Thyroid gland (tissue), 4 donors: ENCODE measurements around the gene HCLS1. TPM values are rescaled to one million over a fixed set of nuclear protein-coding genes. Genes with fewer than 3 reads are reported as not detected.
A peak's percentile ranks its signal among the peaks of the same experiment; 100 is the strongest.

Experiments used
- DNase-seq, 2 donors: peaks; one replicate each; pipeline ENCODE4 v3.0.0-alpha.2; 2019
- H3K27ac ChIP-seq, 3 donors: fragments of 200-600 bp; sonication (generic); 1 replicate in 2 of 3; 2 replicates in 1 of 3; pipeline ENCODE4 v1.5.1; 2016 to 2019; ENCODE audit warnings: mild to moderate bottlenecking in 1 of 3, moderate library complexity in 1 of 3
- H3K27me3 ChIP-seq: fragments of 200-600 bp; sonication (generic); one replicate; pipeline ENCODE4 v1.5.1; 2019
- H3K36me3 ChIP-seq, 2 donors: fragments of 200-600 bp; sonication (generic); one replicate each; pipeline ENCODE4 v1.5.1; 2016 to 2019
- H3K4me1 ChIP-seq, 2 donors: fragments of 200-600 bp; sonication (generic); one replicate each; pipeline ENCODE4 v1.5.1; 2017 to 2019
- H3K4me3 ChIP-seq, 3 donors: fragments of 200-600 bp; sonication (generic); replicated peaks in 1 of 3; 1 replicate in 2 of 3; 2 replicates in 1 of 3; pipeline ENCODE4 v1.5.1; 2016; ENCODE audit warnings: mild to moderate bottlenecking in 1 of 3
- H3K9me3 ChIP-seq: fragments of 200-600 bp; sonication (generic); one replicate; pipeline ENCODE4 v1.5.1; 2017
- CTCF ChIP-seq, 6 experiments: fragments of 200-600 bp in 3 of 6; fragments of 450-650 bp in 3 of 6; sonication (generic) in 3 of 6; IDR thresholded peaks; one replicate each; pipeline ENCODE4 v1.5.1; 2016 to 2019; ENCODE audit warnings: antibody characterized with exemption in 6 of 6, mild to moderate bottlenecking in 2 of 6, inconsistent platforms in 1 of 6, moderate library complexity in 1 of 6
- POLR2A ChIP-seq, 2 donors: fragments of 450-650 bp; IDR thresholded peaks; one replicate each; pipeline ENCODE4 v1.6.1; 2017; ENCODE audit warnings: antibody characterized with exemption in 2 of 2, mild to moderate bottlenecking in 2 of 2, moderate library complexity in 1 of 2
- whole genome bisulfite sequencing, 2 donors: methylation state at CpG; one replicate each; pipeline ENCODE4 v1.1.5; 2017; 5-methylcytosine and 5-hydroxymethylcytosine counted together
- intact Hi-C: fragments of 100-400 bp; cut with DNase I; formaldehyde crosslinking; loops from one replicate; pipeline ENCODE4 v1.15.1; 2023
- total RNA-seq, 4 donors: library from RNA; depleted of rRNA; stranded (reverse); fragments of >200 nt; gene quantifications; one replicate each; pipeline ENCODE4 v1.2.3, GENCODE V29; 2016

The HCLS1 gene
- 10 to 100 TPM; 14.6 to 42.5 (median 19.9) TPM for total RNA-seq

- Histone ChIP-seq H3K36me3 (peaks cover 16 to 32% of the 10 kb centered on the region in 2 donors), H3K27ac (peak within 1 kb of the TSS; percentile 17 to 45 (median 30)), H3K4me1 (no peaks in the 10 kb centered on the region), H3K9me3 (no peaks in the 10 kb centered on the region), H3K4me3 (peak within 1 kb of the TSS in 1 of 3 donors; percentile 6), H3K27me3 (no peaks in the 10 kb centered on the region)
- peak in 1 of 2 donors; percentile 23 for TF ChIP-seq POLR2A (IDR thresholded peaks at IDR 0.05)
- no peak for TF ChIP-seq CTCF (IDR thresholded peaks at IDR 0.05)
- intact Hi-C loops: no loop called here
- WGBS, 2 donors: 78 to 82% methylated on average over 9 of the region's 9 CpGs
- peak; percentile 14 for DNase-seq
Observed at GRCh38 chr3:121660356-121661171, at the start of gene HCLS1. HCLS1 (minus strand) TSS chr3:121660903; CDS start chr3:121658347, 2,556 bp downstream.

- peaks cover 20% of the 10 kb centered on the region in 2 donors for H3K36me3 ChIP-seq
Observed at GRCh38 chr3:121710347-121710746, 49.6 kb upstream of the HCLS1 start.

GRCh38 chr3:121707531-121708273 is 47.0 kb upstream of the HCLS1 start:
- intact Hi-C loops: no loop called here
- DNase-seq: no peak
- H3K27ac ChIP-seq: no peak overlapping the region
- H3K4me1 ChIP-seq: no peaks in the 10 kb centered on the region
- WGBS, 2 donors: 95 to 100% methylated on average over 2 of the region's 2 CpGs
- H3K4me3 ChIP-seq: no peak overlapping the region
- peaks cover 0 to 8% of the 10 kb centered on the region in 2 donors for H3K36me3 ChIP-seq
- no peak for TF ChIP-seq CTCF (IDR thresholded peaks at IDR 0.05)
- no peak for TF ChIP-seq POLR2A (IDR thresholded peaks at IDR 0.05)
- H3K9me3 ChIP-seq: no peaks in the 10 kb centered on the region
- H3K27me3 ChIP-seq: no peaks in the 10 kb centered on the region

More at GRCh38 chr3:121710347-121710746, 49.6 kb upstream of the HCLS1 start:
- TF ChIP-seq CTCF (IDR thresholded peaks at IDR 0.05): no peak
- TF ChIP-seq POLR2A (IDR thresholded peaks at IDR 0.05): no peak
- WGBS, 2 donors: 94 to 97% methylated on average over 1 of the region's 1 CpG
- intact Hi-C loops: no loop called here
- no peak for DNase-seq
- H3K4me3 ChIP-seq: no peak overlapping the region
- H3K27ac ChIP-seq: no peak overlapping the region
- no peaks in the 10 kb centered on the region for H3K9me3 ChIP-seq
- no peaks in the 10 kb centered on the region for H3K4me1 ChIP-seq
- no peaks in the 10 kb centered on the region for H3K27me3 ChIP-seq

GRCh38 chr3:121705541-121705940 is 44.8 kb upstream of the HCLS1 start:
- H3K9me3 ChIP-seq: no peaks in the 10 kb centered on the region
- H3K27me3 ChIP-seq: no peaks in the 10 kb centered on the region
- intact Hi-C loops: no loop called here
- no peaks in the 10 kb centered on the region for H3K4me1 ChIP-seq
- no peak overlapping the region for H3K4me3 ChIP-seq
- no peak overlapping the region for H3K27ac ChIP-seq
- DNase-seq: no peak
- 92 to 93% methylated on average over 5 of the region's 5 CpGs for whole genome bisulfite sequencing, 2 donors
- H3K36me3 ChIP-seq: peaks cover 5 to 8% of the 10 kb centered on the region in 2 donors
- no peak for TF ChIP-seq POLR2A (IDR thresholded peaks at IDR 0.05)
- no peak for TF ChIP-seq CTCF (IDR thresholded peaks at IDR 0.05)

GRCh38 chr3:121703973-121704372 is 43.3 kb upstream of the HCLS1 start:
- 97% methylated on average over 5 of the region's 5 CpGs for WGBS, 2 donors
- H3K9me3 ChIP-seq: no peaks in the 10 kb centered on the region
- H3K4me1 ChIP-seq: no peaks in the 10 kb centered on the region
- no peak for TF ChIP-seq CTCF (IDR thresholded peaks at IDR 0.05)
- no peak for TF ChIP-seq POLR2A (IDR thresholded peaks at IDR 0.05)
- peaks cover 5 to 8% of the 10 kb centered on the region in 2 donors for H3K36me3 ChIP-seq
- no peaks in the 10 kb centered on the region for H3K27me3 ChIP-seq
- DNase-seq: no peak
- no peak overlapping the region for H3K27ac ChIP-seq
- H3K4me3 ChIP-seq: no peak overlapping the region
- intact Hi-C loops: no loop called here
